HG03064 (cell line): ENCODE data around the gene ZNF883.
A peak's percentile ranks its signal among the peaks of the same experiment; 100 is the strongest.
"Not testable (repeated sequence)": the region's sequence is repeated elsewhere in the genome, so short reads cannot be mapped to it uniquely, and the experiment has no call there.

ENCODE experiments used
- ATAC-seq: cut with Tn5 transposase; IDR thresholded peaks from one replicate; pipeline ENCODE4 v1.9.1; 2021; ENCODE audit warnings: low read depth; ENCODE audit not compliant: unreplicated experiment

ZNF883 gene

DNA sequence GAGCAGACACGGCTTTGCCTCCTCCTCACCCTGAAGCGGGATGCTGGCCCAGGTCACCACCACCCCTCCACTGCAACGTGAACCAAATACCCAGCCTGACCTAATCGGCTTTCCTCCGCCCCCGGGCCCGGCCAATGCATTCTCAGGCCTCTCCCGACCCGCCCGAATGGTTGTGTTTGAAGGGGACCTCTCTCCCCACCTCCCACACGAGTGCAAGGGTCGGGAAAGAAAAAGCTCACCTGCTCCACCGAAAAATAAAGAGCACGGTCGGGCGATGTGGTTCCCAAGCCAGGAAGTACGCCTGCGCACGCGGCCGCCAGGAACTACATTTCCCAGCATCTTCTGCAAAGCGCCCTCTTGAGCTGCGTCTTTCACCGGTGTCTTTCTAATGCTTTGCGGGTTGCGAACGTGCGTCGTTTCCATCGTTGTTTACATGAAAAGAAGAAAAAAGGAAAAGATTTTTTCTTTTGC, at the start of gene ZNF883:
TSS of gene ZNF883 (minus strand) at position 282 of the 471 bp plus-strand sequence.
- ATAC-seq = no peak

DNA sequence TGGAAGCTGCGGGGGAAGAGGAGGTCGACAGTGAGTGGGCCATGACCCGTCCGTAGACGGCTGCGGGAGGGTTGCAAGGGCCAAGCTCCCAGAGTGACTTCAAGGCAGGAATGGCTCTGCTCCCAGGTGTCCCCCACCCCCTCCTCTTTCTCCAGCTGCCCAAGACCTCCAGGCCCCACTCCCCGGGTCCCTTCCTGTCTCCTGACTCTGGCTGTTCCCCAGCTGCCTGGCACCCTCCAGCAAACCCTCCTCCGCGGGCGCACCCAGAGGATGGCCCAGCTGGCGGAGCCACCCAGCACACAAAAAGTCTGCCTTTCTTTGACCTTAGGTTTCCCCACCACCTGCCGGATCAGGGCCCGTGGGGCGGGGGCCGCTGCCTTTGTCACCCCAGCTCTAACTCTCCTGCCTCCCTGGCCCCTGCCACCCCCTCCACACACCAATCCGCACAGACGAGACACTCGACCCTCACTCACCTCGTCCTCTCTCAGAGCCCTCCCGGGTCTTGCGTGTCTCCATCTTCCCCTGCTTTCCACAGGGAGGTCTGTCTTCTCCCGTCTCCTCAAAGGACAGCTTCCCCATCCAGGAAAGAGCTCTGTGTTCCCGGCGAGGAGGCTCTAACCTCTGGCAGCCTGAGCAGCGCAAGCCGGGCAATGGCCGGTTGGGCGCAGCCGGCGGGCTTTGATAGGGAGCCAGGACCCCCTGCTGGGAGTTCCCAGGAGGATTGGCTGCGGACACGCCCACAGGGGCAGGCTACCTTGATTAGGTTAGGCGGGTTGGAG, 49.3 kb upstream of the ZNF883 start:
- not testable (repeated sequence) for ATAC-seq

DNA sequence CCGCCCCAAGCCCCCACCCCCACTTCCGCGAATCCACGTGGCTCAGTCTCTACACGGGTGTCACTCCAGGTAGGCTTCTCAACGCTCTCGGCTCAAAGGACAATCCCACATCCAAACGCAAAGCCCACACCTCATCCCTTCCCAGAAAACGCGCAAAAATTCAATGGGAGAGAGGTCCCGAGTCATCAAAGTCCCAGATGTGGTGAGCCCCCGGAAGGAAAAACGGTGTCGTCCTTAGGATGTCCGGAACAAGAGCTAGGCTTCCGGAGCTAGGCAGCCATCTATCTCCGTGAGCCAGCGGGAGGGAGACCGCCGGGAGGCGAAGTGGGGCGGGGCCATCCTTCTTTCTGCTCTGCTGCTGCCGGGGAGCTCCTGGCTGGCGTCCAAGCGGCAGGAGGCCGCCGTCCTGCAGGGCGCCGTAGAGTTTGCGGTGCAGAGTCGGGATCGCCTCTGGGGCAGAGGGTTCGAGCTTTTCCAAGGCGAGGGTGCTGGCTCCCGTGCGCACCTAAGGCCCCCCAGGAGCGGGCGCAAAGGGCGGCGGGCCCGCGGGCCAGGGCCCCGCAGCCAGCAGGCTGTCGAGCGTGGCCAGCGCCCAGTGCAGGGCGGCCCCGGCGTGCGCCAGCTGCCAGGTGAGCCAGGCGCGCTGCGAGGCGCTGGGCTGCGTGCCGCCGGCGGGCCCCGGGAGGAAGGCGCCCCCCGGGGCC, 47.7 kb upstream of the ZNF883 start:
- not testable (repeated sequence) for ATAC-seq

DNA sequence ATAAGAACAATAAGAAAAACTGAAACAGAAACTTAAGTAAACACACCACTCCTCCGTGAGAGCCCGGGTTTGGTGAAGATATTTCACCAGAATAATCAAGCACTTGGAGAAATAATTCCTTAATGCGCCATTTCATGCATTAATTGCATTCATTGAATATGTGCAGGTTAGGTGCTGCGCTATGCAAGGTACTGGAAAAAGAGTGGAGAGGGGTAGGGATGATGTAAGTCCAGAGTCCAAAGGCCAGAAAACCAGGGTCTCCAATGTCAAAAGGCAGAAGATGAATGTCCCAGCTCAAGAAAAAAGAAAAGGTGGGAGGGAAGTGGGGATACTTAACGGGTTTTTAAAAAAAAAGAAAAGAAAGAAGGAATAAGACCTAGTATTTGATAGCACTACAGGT, 45.2 kb upstream of the ZNF883 start:
- ATAC-seq = no peak

DNA sequence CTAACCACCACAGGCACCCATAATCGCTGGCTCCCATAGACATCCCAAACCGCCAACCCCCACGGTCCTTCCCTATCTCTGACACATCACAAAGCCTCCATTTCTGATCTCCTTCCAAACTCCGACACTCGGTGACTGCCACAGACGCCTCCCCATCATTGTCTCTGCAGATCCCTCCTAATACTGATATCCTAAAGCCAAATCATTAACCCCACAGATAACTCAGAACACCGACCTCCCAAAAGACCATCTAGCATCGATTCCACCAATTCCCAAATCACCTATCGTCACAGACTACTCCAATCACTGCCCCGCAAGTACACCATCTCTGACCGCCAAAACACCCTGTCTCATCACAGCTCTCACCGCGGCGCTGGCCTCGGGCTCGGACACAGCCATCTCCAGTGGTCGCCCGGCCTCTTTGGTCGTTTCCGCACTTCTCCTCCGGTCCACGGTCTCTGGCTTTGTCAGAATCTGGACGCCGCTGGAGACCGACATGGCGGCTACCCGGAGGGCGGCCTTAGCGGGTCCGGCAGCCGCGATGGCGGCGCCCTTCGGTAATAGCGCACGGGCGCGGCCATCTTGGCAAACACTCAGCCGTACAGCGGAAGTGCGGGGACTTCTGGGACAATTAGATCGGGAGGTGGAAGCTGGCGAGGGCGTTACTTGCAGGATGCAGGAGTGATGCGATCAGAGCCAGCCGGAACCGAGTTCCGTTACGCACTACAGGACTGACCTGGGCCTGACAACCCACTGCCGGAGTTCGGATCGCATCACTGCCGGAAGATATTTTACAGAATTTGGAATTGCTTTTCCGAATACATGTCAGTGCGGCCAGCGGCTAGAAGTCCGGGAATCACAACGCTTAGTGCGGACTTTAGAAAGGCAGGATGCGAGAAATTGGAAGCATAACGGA, 44.5 kb upstream of the ZNF883 start, which contains the start of gene ZFP37:
TSS of gene ZFP37 (minus strand) at position 534 of the 916 bp plus-strand sequence. CDS start at position 498, 36 bp downstream.
- peak; percentile 99 for ATAC-seq

DNA sequence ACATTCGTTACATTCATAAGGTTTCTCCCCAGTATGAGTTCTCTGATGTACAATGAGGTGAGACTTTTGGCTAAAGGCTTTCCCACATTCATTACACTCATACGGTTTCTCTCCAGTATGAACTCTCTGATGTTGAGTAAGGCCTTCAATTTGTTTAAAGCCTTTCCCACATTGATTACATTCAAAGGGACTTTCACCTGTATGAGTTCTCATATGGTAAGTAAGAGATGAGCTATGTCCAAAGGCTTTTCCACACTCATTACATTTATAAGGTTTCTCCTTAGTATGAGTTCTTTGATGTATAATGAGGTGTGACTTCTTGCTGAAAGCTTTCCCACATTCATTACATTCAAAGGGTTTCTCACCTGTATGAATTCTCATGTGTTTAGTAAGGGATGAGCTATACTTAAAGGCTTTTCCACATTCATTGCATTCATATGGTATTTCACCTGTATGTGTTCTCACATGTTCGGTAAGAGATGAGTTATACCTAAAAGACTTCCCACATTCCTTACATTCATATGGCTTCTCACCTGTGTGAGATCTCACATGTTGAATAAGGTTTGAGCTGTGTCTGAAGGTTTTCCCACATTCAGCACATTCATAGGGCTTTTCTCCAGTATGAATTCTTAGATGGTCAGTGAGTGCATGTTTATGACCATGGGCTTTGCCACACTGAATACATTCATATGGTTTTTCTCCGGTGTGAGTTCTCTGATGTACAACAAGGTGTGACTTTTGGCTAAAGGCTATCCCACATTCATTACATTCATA, 31.1 kb upstream of the ZNF883 start:
- ATAC-seq = no peak

DNA sequence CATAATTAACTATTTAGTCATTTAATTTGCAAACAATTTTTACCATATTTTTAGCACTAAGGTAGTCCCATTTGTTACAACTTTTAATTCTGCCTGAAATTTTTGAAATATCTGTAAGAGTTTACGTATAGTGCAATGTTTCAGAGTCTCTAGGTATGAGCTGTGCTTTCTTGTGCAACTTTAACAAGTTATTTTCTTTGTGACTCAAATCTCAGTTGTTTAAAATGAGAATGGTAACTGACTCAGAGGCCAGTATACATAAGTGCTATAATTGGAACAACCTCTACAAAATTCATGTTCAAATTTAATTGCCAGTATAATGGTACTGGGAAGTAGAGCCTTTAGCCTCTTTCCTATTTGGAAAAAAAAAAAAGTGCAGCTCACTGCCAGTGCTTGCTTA, 14.2 kb upstream of the ZNF883 start:
- ATAC-seq = no peak

DNA sequence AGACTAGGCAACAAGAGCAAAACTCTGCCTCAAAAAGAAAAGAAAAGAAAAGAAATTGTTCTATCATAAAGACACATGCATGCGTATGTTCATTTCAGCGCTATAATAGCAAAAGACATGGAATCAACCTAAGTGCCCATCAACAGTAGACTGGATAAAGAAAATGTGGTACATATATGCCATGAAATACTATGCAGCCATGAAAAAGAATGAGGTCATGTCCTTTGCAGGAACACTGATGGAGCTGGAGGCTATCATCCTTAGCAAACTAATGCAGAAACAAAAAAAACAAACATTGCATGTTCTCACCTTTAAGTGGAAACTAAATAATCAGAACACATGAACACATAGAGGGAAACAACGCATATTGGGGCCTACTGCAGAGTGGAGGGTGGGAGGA, 6.3 kb upstream of the ZNF883 start:
- no peak for ATAC-seq

DNA sequence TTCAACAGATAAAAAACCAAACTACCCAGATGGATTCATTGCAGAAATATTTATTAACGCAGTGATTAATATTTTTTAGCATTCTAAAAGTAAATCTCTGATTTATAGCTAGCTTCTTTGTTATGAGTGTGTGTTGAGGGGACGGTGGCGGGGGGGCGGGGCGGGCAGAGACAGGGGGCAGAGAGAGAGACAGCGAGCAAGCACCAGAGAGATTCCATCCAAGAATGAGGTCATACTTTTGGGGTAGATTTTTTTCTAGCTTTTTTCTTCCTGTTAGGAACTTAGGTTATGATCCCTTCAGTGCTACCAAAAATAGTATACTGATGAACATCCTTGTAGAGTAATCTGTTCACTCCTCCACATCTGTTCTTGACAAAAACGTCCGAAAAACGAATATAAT, 500 bp upstream of the ZNF883 start:
- no peak for ATAC-seq

DNA sequence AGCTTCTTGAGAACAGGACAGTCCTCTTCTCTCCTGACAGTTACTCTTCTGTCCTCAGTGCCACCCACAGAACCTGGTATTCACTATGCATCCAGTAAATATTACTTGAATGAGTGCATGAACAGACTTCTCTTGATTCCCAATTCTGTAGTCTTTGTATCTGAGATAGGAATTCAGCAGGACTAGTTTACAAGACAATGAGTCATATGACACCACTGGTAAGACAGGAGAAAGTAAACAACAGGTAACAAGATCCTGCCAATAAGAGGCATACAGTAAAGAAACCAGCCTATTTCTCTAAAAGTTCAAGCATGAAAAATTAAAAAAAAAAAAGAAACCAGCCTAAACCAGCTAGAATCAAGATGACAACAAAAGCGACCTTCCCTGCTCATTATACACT, 6.2 kb downstream of the ZNF883 start:
- ATAC-seq = no peak

DNA sequence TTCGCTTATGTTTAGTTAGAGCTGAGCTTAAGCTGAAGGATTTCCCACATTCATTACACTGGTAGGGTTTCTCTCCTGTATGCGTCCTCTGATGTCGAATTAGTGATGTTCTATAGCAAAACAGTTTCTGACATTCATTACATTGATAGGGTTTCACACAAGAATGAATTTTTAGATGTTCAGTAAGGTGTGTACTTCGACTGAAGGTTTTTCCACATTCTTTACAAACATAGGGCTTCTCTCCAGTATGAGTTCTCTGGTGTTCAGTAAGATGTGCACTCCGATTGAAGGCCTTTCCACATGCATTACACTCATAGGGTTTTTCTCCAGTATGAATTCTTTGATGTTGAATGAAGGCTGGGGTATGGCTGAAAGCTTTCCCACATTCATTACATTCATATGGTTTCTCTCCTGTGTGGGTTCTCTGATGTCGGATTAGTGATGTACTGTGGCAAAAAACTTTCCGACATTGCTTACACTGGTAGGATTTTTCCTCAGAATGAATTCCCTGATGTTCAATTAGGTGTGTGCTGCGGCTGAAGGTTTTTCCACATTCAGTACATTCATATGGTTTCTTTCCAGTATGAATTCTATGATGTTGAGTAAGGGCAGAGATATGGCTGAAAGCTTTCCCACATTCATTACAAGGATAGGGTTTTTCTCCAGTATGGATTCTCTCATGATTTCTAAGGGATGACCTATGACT, 14.6 kb downstream of the ZNF883 start:
- no peak for ATAC-seq

DNA sequence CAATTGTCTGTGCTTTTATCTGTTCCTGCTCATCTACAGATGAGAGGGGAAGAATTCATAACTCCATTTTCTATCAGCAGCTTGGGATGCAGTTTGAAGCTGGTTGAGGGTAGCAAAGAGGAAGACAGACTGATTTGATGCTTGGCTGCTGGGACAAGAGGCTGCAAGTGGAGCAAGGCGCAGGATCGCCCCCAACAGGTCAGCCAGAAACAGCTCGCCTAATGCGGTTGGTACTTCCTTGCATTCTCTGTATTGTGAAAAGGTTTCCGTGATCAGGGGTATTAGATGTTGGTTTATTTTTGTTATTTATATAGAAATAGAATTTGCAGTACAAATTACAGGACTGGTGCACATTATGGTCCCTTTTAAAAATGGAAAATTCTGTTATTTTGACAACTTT, 40.6 kb downstream of the ZNF883 start:
- no peak for ATAC-seq

DNA sequence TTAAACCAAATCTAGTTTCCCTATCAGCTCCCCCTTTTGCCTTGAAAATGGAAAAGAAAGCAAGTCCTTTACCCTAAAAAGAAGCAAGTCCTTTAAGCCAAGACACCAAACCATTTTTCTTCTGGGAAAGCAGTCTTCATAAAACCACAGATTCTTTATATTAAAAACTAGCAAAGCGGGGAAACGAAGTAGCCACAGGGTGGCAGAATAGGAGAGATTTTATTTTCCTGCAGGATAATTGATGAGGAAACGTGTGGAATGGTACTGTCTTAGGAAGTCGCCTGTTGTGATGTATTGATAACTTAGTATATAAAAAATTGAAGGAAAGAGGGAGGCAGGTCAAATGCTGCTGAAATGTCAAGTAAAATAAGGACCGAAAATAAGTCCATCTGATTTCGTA, 41.1 kb downstream of the ZNF883 start:
- ATAC-seq = no peak

DNA sequence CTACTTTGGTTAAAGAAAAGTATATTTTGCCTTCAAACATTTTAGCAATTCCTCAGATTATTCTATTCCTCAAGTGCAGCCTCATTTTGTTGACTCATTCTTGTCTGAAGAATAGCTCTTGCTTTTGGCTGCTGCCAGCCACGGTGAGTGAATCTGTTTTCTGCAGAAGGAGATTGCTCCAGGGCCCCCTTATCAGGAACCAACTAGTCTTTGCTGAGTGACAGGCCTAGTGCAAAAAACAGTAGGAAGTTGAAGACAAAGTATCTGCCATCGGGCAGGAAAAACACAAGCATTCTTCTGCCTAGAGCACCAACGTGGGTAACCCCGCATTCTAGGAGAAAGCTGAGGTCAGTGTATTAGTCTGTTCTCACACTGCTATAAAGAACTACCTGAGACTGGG, 42.3 kb downstream of the ZNF883 start:
- no peak for ATAC-seq

DNA sequence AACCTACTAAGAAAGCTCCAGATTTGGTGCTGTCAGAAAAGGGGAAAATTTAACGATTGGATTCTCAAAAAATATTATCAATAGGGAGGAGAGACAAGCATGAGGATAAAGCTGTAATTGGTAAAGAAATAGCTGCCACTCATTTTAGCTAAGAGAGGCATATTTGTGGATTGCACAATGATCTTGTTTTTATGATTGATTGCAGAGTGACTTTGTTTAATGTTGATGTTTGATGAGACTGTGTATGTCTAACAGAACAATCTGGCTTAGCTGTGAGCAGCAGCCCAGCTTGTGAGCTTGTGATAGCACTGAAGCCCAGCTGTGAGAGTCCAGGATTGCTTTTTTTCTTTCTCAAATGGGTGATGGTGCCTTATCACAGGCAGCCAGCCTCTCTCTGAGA, 56.4 kb downstream of the ZNF883 start:
- ATAC-seq = no peak

DNA sequence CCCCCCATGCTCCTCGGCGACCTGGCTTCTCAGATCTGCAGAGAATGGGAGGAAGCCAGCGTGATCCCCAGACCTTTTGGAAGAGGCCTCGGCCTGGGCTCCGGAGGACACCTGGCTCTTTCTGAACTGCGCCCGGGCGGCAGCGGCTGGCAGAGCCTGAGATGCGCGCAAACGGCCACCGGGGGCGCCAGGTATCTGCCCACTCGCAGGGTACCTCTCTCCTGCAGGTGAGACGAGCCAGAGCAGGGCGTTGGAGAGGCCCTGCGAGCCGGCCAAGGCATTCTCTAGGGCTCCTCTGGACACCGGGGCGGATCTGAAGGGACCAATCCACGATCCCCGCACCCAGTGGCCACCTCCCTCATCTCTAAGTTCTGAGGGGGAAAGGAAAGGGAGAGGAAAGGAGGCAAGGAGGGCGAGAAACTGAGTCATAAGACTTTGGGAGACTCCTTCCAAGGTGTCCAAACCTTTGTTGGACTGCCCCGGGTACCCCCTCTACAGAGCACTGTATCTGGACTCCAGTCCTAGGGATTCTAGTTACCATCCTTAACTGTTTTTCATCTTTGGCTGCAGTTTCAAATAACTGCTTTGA, 66.3 kb downstream of the ZNF883 start:
- ATAC-seq = no peak

DNA sequence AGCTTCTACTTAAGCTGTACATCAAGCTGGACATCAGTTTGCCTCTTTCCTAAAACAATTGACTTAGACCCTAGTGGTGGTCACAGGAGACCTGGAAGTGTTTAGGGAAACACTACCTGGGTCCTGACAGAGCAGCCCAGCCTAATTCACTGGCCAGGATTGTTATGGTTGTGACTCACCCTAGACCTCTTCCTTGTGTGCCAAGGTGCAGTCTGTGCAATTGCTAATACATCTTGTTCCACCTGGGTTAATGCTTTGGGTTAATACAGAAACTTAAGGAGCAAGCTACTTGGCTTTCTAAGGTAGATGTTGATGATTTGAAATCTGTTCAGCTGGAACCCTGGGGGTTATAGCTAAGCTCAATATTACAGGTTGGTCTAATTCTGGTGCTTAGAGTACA, 72.6 kb downstream of the ZNF883 start:
- no peak for ATAC-seq

DNA sequence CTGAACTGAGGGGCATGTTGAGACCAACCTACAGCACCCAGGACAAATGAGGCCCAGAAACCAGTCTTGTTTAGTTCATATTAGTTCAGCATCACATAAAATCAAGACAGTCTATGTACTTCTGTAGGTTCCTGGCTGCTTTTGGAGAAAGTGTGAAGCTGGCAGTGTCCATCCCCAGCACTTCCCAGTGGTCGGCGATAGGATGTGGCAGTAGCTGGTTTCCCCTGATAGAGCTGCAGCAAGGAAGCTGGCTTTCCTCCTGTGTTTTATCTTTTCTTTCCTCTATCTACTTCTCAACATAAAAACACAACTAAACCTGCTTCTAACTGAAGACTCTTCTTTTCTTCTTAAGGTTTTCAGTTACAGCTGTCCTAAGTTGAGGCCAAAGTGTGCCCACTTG, 78.3 kb downstream of the ZNF883 start:
- ATAC-seq = no peak

DNA sequence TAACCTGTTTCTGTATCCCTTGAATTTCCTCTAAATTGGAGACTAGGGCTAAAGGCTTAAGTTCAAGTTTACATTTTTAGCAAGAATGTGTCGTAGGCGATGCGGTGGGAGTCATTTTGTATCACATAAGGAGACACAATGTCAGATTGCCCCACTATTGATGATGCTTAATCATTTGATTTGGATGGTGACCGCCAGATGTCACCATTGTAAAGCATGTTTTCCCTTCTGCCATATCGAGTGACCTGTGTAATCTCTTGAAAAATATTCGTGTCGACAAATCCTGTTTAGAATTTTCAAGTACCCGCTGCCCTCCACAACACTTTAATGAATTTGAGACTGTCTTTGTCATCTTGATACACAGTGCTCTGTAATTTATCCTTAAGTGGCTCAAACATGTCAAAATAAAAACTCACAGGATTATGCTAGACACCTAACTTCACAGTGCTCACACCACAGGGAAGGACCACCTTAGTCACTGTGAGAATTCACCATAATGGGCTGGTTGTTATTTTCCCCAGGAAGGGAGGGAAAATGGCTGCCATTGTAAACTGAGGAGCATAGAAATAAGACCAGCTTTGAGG, 86.8 kb downstream of the ZNF883 start:
- no peak for ATAC-seq
